SK-N-SH treated with all-trans-retinoic acid at 6 μM for 48 hours (cell line): ENCODE data around the gene SOX6.

Experiments
- ATAC-seq: fragments of 200-7000 bp; cut with Tn5 transposase; 3 replicates; pipeline ENCODE4 v1.9.1; 2020; ENCODE audit warnings: mild to moderate bottlenecking, moderate library complexity
- ARNTL ChIP-seq: fragments of 450-650 bp; formaldehyde crosslinking; IDR thresholded peaks from 2 replicates; pipeline ENCODE4 v1.5.0; 2020; ENCODE audit warnings: low read depth, mild to moderate bottlenecking, moderate library complexity, borderline replicate concordance
- BACH2 ChIP-seq: fragments of 250-450 bp; sonication (Bioruptor Pico); IDR thresholded peaks from 2 replicates; pipeline ENCODE4 v1.9.0; 2021; ENCODE audit warnings: mild to moderate bottlenecking, borderline replicate concordance
- CREB5 ChIP-seq: fragments of 250-450 bp; sonication (Bioruptor Pico); IDR thresholded peaks from 2 replicates; pipeline ENCODE4 v1.5.1; 2020; ENCODE audit warnings: low read depth, mild to moderate bottlenecking, moderate library complexity
- CSDC2 ChIP-seq: fragments of 250-450 bp; sonication (Bioruptor Pico); IDR thresholded peaks from 2 replicates; pipeline ENCODE4 v1.5.0; 2020; ENCODE audit warnings: mild to moderate bottlenecking, moderate library complexity
- ESRRG ChIP-seq: fragments of 250-450 bp; sonication (Bioruptor Pico); IDR thresholded peaks from 2 replicates; pipeline ENCODE4 v1.6.1; 2021; ENCODE audit warnings: mild to moderate bottlenecking
- GLIS3 ChIP-seq: fragments of 250-450 bp; sonication (Bioruptor Pico); IDR thresholded peaks from 2 replicates; pipeline ENCODE4 v1.5.0; 2020; ENCODE audit warnings: mild to moderate bottlenecking, moderate library complexity
- ISL1 ChIP-seq: fragments of 250-450 bp; sonication (Bioruptor Pico); IDR thresholded peaks from 2 replicates; pipeline ENCODE4 v2.1.2; 2022; ENCODE audit warnings: mild to moderate bottlenecking, moderate library complexity
- OSR1 ChIP-seq: fragments of 250-450 bp; sonication (Bioruptor Pico); IDR thresholded peaks from 2 replicates; pipeline ENCODE4 v1.8.0; 2022; ENCODE audit warnings: moderate library complexity, mild to moderate bottlenecking, inconsistent platforms
- PPARA ChIP-seq: fragments of 250-450 bp; sonication (Bioruptor Pico); IDR thresholded peaks from 2 replicates; pipeline ENCODE4 v1.5.0; 2020; ENCODE audit warnings: mild to moderate bottlenecking, borderline replicate concordance
- RARB ChIP-seq: fragments of 250-450 bp; sonication (Bioruptor Pico); IDR thresholded peaks from 2 replicates; pipeline ENCODE4 v1.8.0; 2021; ENCODE audit warnings: mild to moderate bottlenecking, moderate library complexity
- SNAI2 ChIP-seq: fragments of 250-450 bp; sonication (Bioruptor Pico); IDR thresholded peaks from 2 replicates; pipeline ENCODE4 v1.5.0; 2020; ENCODE audit warnings: mild to moderate bottlenecking, moderate library complexity
- TCF4 ChIP-seq: fragments of 250-450 bp; sonication (Bioruptor Pico); IDR thresholded peaks from 2 replicates; pipeline ENCODE4 v1.8.0; 2021; ENCODE audit warnings: mild to moderate bottlenecking, moderate library complexity, borderline replicate concordance
- TOX ChIP-seq: fragments of 250-450 bp; sonication (Bioruptor Pico); IDR thresholded peaks from 2 replicates; pipeline ENCODE4 v1.8.0; 2021; ENCODE audit warnings: mild to moderate bottlenecking, moderate library complexity, borderline replicate concordance
- TSHZ2 ChIP-seq: fragments of 250-450 bp; sonication (Bioruptor Pico); IDR thresholded peaks from 2 replicates; pipeline ENCODE4 v1.5.0; 2020; ENCODE audit warnings: mild to moderate bottlenecking, moderate library complexity
- ZC3H10 ChIP-seq: fragments of 250-450 bp; sonication (Bioruptor Pico); IDR thresholded peaks from 2 replicates; pipeline ENCODE4 v1.5.1; 2021; ENCODE audit warnings: mild to moderate bottlenecking, moderate library complexity
- ZFP3 ChIP-seq: fragments of 250-450 bp; sonication (Bioruptor Pico); IDR thresholded peaks from 2 replicates; pipeline ENCODE4 v1.5.0; 2020; ENCODE audit warnings: mild to moderate bottlenecking, moderate library complexity
- ZFP30 ChIP-seq: fragments of 450-650 bp; formaldehyde crosslinking; IDR thresholded peaks from 2 replicates; pipeline ENCODE4 v1.5.0; 2022; ENCODE audit warnings: mild to moderate bottlenecking, moderate library complexity
- ZNF565 ChIP-seq: fragments of 450-650 bp; formaldehyde crosslinking; conservative IDR thresholded peaks from 2 replicates; pipeline ENCODE4 v1.5.0; 2020; ENCODE audit warnings: low read depth, mild to moderate bottlenecking, moderate library complexity
- ZNF70 ChIP-seq: fragments of 450-650 bp; formaldehyde crosslinking; IDR thresholded peaks from 2 replicates; pipeline ENCODE4 v1.5.0; 2020; ENCODE audit warnings: mild to moderate bottlenecking, moderate library complexity
- ZNF8 ChIP-seq: fragments of 450-650 bp; formaldehyde crosslinking; IDR thresholded peaks from 2 replicates; pipeline ENCODE4 v1.5.0; 2020; ENCODE audit warnings: mild to moderate bottlenecking, moderate library complexity
- TF ChIP-seq, protein P1 (sequence below): fragments of 250-450 bp; sonication (Bioruptor Pico); IDR thresholded peaks from 2 replicates; pipeline ENCODE4 v1.8.0; 2021; ENCODE audit warnings: low read depth, mild to moderate bottlenecking, moderate library complexity, borderline replicate concordance
- TF ChIP-seq, protein P2 (sequence below): fragments of 250-450 bp; sonication (Bioruptor Pico); IDR thresholded peaks from 2 replicates; pipeline ENCODE4 v1.5.1; 2021; ENCODE audit warnings: mild to moderate bottlenecking, moderate library complexity
- TF ChIP-seq, protein P3 (sequence below): fragments of 250-450 bp; sonication (Bioruptor Pico); IDR thresholded peaks from 2 replicates; pipeline ENCODE4 v1.8.0; 2020; ENCODE audit warnings: mild to moderate bottlenecking, moderate library complexity, borderline replicate concordance

The SOX6 gene

DNA sequence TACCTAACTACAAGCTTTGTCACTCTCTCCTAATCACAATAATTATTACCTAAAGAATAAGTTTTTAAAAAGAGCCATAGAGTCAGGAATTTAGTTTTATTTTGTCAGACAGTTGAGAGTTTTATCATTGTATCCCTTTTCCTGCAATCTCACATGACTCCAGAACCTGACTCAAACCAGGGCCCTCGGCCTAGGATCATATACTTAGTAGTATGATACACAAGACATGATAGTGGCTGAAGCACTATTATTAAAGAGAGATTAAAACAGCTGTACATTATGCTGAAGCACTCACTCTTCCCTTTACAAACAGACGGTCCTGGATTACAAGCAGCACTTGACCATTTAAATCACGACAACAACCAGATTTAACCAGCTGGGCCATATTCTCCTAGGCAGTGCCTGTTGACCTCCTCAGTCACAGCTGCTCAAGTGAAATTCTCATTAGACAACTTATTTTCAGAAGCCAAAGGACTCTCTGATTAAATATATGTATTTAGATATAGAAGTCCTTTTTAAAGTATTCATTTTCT, 44.0 kb downstream of the SOX6 start:
- TF ChIP-seq BACH2 (CRISPR knock-in tag), result no peak
- no peak for TF ChIP-seq ARNTL (CRISPR knock-in tag)
- no peak for TF ChIP-seq ZNF8
- no peak for TF ChIP-seq CSDC2 (CRISPR knock-in tag)
- TF ChIP-seq ZNF70 (CRISPR knock-in tag), result no peak
- TF ChIP-seq TSHZ2, result no peak
- TF ChIP-seq GLIS3 (CRISPR knock-in tag), result no peak
- no peak for TF ChIP-seq ZC3H10 (CRISPR knock-in tag)
- TF ChIP-seq, protein P1, sequence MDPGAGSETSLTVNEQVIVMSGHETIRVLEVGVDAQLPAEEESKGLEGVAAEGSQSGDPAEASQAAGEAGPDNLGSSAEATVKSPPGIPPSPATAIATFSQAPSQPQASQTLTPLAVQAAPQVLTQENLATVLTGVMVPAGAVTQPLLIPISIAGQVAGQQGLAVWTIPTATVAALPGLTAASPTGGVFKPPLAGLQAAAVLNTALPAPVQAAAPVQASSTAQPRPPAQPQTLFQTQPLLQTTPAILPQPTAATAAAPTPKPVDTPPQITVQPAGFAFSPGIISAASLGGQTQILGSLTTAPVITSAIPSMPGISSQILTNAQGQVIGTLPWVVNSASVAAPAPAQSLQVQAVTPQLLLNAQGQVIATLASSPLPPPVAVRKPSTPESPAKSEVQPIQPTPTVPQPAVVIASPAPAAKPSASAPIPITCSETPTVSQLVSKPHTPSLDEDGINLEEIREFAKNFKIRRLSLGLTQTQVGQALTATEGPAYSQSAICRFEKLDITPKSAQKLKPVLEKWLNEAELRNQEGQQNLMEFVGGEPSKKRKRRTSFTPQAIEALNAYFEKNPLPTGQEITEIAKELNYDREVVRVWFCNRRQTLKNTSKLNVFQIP (CRISPR knock-in tag), result no peak
- no peak for TF ChIP-seq TCF4
- no peak for TF ChIP-seq OSR1 (CRISPR knock-in tag)
- no peak for TF ChIP-seq ZFP30 (CRISPR knock-in tag)
- TF ChIP-seq, protein P2, sequence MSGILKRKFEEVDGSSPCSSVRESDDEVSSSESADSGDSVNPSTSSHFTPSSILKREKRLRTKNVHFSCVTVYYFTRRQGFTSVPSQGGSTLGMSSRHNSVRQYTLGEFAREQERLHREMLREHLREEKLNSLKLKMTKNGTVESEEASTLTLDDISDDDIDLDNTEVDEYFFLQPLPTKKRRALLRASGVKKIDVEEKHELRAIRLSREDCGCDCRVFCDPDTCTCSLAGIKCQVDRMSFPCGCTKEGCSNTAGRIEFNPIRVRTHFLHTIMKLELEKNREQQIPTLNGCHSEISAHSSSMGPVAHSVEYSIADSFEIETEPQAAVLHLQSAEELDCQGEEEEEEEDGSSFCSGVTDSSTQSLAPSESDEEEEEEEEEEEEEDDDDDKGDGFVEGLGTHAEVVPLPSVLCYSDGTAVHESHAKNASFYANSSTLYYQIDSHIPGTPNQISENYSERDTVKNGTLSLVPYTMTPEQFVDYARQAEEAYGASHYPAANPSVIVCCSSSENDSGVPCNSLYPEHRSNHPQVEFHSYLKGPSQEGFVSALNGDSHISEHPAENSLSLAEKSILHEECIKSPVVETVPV (CRISPR knock-in tag), result no peak
- TF ChIP-seq ZFP3 (CRISPR knock-in tag), result no peak
- no peak for TF ChIP-seq PPARA
- no peak for TF ChIP-seq SNAI2 (CRISPR knock-in tag)
- no peak for TF ChIP-seq CREB5
- no peak for TF ChIP-seq TOX (CRISPR knock-in tag)
- no peak for TF ChIP-seq RARB (CRISPR knock-in tag)
- TF ChIP-seq ISL1 (CRISPR knock-in tag), result no peak
- no peak for ATAC-seq

- no peak for ATAC-seq
- no peak for TF ChIP-seq OSR1 (CRISPR knock-in tag)
- no peak for TF ChIP-seq ZC3H10 (CRISPR knock-in tag)
- no peak for TF ChIP-seq TOX (CRISPR knock-in tag)
- TF ChIP-seq, protein P1 (CRISPR knock-in tag), result no peak
- TF ChIP-seq ESRRG (CRISPR knock-in tag), result no peak
- TF ChIP-seq ZFP30 (CRISPR knock-in tag), result no peak
- TF ChIP-seq, all 23 proteins: peak for 0
Observed at GRCh38 chr11:16311831-16312230, 44.5 kb downstream of the SOX6 start.

GRCh38 chr11:16310943-16311342, 45.4 kb downstream of the SOX6 start:
- no peak for ATAC-seq
- TF ChIP-seq RARB (CRISPR knock-in tag), result no peak
- TF ChIP-seq ZNF70 (CRISPR knock-in tag), result no peak
- TF ChIP-seq ZFP30 (CRISPR knock-in tag), result no peak
- TF ChIP-seq TSHZ2, result no peak
- TF ChIP-seq, protein P3, sequence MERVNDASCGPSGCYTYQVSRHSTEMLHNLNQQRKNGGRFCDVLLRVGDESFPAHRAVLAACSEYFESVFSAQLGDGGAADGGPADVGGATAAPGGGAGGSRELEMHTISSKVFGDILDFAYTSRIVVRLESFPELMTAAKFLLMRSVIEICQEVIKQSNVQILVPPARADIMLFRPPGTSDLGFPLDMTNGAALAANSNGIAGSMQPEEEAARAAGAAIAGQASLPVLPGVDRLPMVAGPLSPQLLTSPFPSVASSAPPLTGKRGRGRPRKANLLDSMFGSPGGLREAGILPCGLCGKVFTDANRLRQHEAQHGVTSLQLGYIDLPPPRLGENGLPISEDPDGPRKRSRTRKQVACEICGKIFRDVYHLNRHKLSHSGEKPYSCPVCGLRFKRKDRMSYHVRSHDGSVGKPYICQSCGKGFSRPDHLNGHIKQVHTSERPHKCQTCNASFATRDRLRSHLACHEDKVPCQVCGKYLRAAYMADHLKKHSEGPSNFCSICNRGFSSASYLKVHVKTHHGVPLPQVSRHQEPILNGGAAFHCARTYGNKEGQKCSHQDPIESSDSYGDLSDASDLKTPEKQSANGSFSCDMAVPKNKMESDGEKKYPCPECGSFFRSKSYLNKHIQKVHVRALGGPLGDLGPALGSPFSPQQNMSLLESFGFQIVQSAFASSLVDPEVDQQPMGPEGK (CRISPR knock-in tag), result no peak
- no peak for TF ChIP-seq SNAI2 (CRISPR knock-in tag)
- TF ChIP-seq ZNF565, result no peak
- no peak for TF ChIP-seq ZNF8
- no peak for TF ChIP-seq PPARA
- TF ChIP-seq ZC3H10 (CRISPR knock-in tag), result no peak
- no peak for TF ChIP-seq ARNTL (CRISPR knock-in tag)
